Adrenal gland (tissue), 12 donors: Measurements from ENCODE around the gene HEATR5A. TPM values are rescaled to one million over a fixed set of nuclear protein-coding genes. Genes with fewer than 3 reads are reported as not detected.
"Not testable (repeated sequence)": the region's sequence is repeated elsewhere in the genome, so short reads cannot be mapped to it uniquely, and the experiment has no call there.

Experiments used
- DNase-seq, 7 donors: peaks; one replicate each; pipeline ENCODE4 v3.0.0-alpha.2; 2019 to 2020
- H3K27ac ChIP-seq, 5 donors: fragments of 200-600 bp; sonication (generic) in 4 of 5; 1 replicate in 3 of 5; 2 replicates in 2 of 5; pipeline versions ENCODE4 v1.5.1 to v1.8.0; 2016 to 2020; ENCODE audit warnings: mild to moderate bottlenecking in 1 of 5
- H3K27me3 ChIP-seq: fragments of 200-600 bp; 2 replicates; pipeline ENCODE4 v1.8.0; 2021
- H3K36me3 ChIP-seq, 2 donors: fragments of 200-600 bp; replicated peaks in 1 of 2; 1 replicate in 1 of 2; 2 replicates in 1 of 2; pipeline versions ENCODE4 v1.5.1 to v1.8.0; 2018 to 2022
- H3K4me1 ChIP-seq, 2 donors: fragments of 200-600 bp; replicated peaks in 1 of 2; 1 replicate in 1 of 2; 2 replicates in 1 of 2; pipeline versions ENCODE4 v1.5.1 to v1.8.0; 2018 to 2021
- H3K4me3 ChIP-seq, 4 donors: fragments of 200-600 bp; sonication (generic) in 3 of 4; one replicate each; pipeline ENCODE4 v1.5.1; 2016 to 2018
- H3K9me3 ChIP-seq, 3 donors: fragments of 200-600 bp; sonication (generic) in 1 of 3; replicated peaks in 1 of 3; 1 replicate in 2 of 3; 2 replicates in 1 of 3; pipeline versions ENCODE4 v1.5.1 to v1.8.0; 2016 to 2021
- POLR2A ChIP-seq, 2 donors: fragments of 450-650 bp; IDR thresholded peaks; one replicate each; pipeline ENCODE4 v1.6.1; 2017; ENCODE audit warnings: antibody characterized with exemption in 2 of 2, mild to moderate bottlenecking in 2 of 2, moderate library complexity in 1 of 2
- WGBS, 4 donors: extraction: QIAGEN DNeasy Blood & Tissue Kit in 2 of 4; methylation state at CpG; one replicate each; pipeline versions ENCODE4 v1.1.5 to v1.1.7; 2013 to 2017; 5-methylcytosine and 5-hydroxymethylcytosine counted together
- intact Hi-C, 2 donors: fragments of 100-400 bp; cut with DNase I; formaldehyde crosslinking; loops; one replicate each; pipeline versions ENCODE4 v1.14.1 to v1.15.0; 2022 to 2023
- polyA plus RNA-seq, 3 donors: library from polyadenylated mRNA; stranded (reverse); fragments of 200-250 nt in 2 of 3; fragments of 350-450 nt in 1 of 3; fragmentation: Illumina TruSeq in 1 of 3; extraction: RNeasy Lipid Tissue Mini Kit (QIAGEN cat#74804) in 1 of 3; gene quantifications; one replicate each; pipeline ENCODE4 v1.2.3, GENCODE V29; 2013 to 2014
- total RNA-seq, 9 donors: library from RNA; depleted of rRNA in 4 of 9; stranded (reverse); fragments of >200 nt in 4 of 9; fragments of 120-200 nt in 1 of 9; fragmentation: NEBNext Ultra II Directional in 1 of 9; extraction: Animal tissue kit (Norgen Biotek cat#: 25700) in 1 of 9; gene quantifications; one replicate each; pipeline versions ENCODE4 v1.1.0 to v1.2.4, GENCODE V29; 2013 to 2023
- TF ChIP-seq, protein P1 (sequence below), 6 experiments: fragments of 450-650 bp in 4 of 6; fragments of 200-600 bp in 2 of 6; sonication (generic) in 1 of 6; IDR thresholded peaks; 1 replicate in 5 of 6; 2 replicates in 1 of 6; pipeline versions ENCODE4 v1.5.1 to v1.8.0; 2016 to 2021; ENCODE audit warnings: antibody characterized with exemption in 6 of 6, mild to moderate bottlenecking in 2 of 6, moderate library complexity in 1 of 6
- donor health status: healthy with polysubstance abuse.
- donor health status: Bipolar disorder and iron deficiency.
- donor health status: DM: yes; HTN: yes; CAD: no.
- donor health status: DM: no; HTN: no; CAD: no.
- donor health status: DM: no; HTN: no; CAD: no.
- donor health status: DM: yes; HTN: yes; CAD: no.

HEATR5A gene
- total and polyA plus RNA-seq, 12 donors = 20.8 to 60.4 (median 40.1) TPM

DNA sequence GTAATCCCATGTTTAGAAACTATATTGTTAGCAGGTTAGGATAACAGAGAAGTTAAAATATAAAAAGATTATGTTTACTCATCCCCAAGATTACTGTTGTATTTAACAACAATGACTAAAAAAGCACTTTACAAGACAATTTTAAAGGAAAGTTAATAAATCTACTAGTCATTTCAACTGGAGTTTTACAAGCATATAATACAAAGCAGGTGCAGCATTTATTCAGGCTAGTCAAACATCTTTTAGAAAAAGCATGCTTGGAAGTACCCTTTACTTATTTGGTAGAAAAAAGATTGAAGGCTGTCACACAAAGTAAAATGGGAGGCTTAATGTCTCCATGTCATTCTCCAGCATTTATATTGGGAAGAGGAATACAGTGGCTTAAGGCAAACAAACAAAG lies 80.6 kb downstream of the HEATR5A start:
- no peak overlapping the region for H3K27ac ChIP-seq
- DNase-seq = no peak
- H3K4me3 ChIP-seq = no peak overlapping the region
- no peaks in the 10 kb centered on the region for H3K9me3 ChIP-seq
- no peaks in the 10 kb centered on the region for H3K27me3 ChIP-seq
- peaks cover 0 to 30% of the 10 kb centered on the region in 2 donors for H3K36me3 ChIP-seq
- TF ChIP-seq, protein P1, sequence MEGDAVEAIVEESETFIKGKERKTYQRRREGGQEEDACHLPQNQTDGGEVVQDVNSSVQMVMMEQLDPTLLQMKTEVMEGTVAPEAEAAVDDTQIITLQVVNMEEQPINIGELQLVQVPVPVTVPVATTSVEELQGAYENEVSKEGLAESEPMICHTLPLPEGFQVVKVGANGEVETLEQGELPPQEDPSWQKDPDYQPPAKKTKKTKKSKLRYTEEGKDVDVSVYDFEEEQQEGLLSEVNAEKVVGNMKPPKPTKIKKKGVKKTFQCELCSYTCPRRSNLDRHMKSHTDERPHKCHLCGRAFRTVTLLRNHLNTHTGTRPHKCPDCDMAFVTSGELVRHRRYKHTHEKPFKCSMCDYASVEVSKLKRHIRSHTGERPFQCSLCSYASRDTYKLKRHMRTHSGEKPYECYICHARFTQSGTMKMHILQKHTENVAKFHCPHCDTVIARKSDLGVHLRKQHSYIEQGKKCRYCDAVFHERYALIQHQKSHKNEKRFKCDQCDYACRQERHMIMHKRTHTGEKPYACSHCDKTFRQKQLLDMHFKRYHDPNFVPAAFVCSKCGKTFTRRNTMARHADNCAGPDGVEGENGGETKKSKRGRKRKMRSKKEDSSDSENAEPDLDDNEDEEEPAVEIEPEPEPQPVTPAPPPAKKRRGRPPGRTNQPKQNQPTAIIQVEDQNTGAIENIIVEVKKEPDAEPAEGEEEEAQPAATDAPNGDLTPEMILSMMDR (IDR thresholded peaks at IDR 0.05) = no peak
- TF ChIP-seq POLR2A (IDR thresholded peaks at IDR 0.05) = no peak
- H3K4me1 ChIP-seq = peaks cover 4 to 6% of the 10 kb centered on the region in 2 donors
- intact Hi-C loops = no loop called here

DNA sequence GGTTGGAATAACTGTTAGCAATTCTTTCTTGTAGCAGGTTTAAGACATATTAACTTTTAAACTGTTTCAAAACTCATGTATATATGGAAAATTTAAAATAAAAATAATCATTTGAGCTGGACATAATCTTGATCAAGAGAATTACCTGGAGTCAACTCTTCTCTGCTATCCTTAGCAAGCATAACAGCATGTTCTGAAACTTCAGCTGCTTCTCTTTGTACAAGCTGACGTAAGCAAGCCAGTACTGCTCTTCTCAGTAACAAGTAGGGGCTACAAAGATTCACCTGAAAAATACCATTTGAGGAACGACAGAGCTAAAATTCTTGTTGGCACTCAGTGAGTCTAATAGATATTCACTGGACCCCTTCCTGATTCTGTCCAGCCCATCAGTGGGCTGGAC lies 83.0 kb downstream of the HEATR5A start:
- 90 to 100% (median 93%) methylated on average over 2 of the region's 2 CpGs for WGBS, 4 donors
- H3K36me3 ChIP-seq = peaks cover 0 to 20% of the 10 kb centered on the region in 2 donors
- TF ChIP-seq, protein P1 (IDR thresholded peaks at IDR 0.05) = no peak
- no peak for TF ChIP-seq POLR2A (IDR thresholded peaks at IDR 0.05)

DNA sequence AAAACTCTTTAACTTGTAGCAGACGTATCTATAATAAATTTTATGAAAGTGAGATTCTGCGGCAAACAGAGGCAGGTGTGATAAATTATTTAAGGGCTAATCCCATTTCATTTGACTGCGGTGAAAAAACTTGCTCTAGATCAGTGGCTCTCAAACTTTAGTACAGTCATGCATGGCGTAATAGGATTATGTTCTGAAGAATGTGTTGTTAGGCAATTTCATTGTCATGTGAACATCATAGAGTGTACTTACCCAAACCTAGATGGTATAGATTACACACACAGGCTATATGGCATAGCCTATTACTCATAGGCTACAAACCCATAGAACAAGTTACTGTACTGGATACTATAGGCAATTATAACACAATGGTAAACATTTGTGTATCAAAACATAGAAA lies 83.7 kb downstream of the HEATR5A start:
- Histone ChIP-seq H3K27me3 (no peaks in the 10 kb centered on the region), H3K9me3 (no peaks in the 10 kb centered on the region), H3K27ac (no peak overlapping the region), H3K4me3 (no peak overlapping the region), H3K4me1 (peaks cover 8 to 9% of the 10 kb centered on the region in 2 donors), H3K36me3 (peaks cover 0 to 21% of the 10 kb centered on the region in 2 donors)
- no peak for TF ChIP-seq POLR2A (IDR thresholded peaks at IDR 0.05)
- TF ChIP-seq, protein P1 (IDR thresholded peaks at IDR 0.05) = no peak
- intact Hi-C loops = no loop called here
- 94 to 99% (median 95%) methylated on average over 4 of the region's 4 CpGs for WGBS, 4 donors
- DNase-seq = no peak

More for the DNA sequence above, 83.0 kb downstream of the HEATR5A start:
- intact Hi-C loops = no loop called here
- Histone ChIP-seq H3K27me3 (no peaks in the 10 kb centered on the region), H3K4me3 (no peak overlapping the region), H3K27ac (no peak overlapping the region), H3K4me1 (peaks cover 6 to 7% of the 10 kb centered on the region in 2 donors), H3K9me3 (no peaks in the 10 kb centered on the region)
- no peak for DNase-seq

DNA sequence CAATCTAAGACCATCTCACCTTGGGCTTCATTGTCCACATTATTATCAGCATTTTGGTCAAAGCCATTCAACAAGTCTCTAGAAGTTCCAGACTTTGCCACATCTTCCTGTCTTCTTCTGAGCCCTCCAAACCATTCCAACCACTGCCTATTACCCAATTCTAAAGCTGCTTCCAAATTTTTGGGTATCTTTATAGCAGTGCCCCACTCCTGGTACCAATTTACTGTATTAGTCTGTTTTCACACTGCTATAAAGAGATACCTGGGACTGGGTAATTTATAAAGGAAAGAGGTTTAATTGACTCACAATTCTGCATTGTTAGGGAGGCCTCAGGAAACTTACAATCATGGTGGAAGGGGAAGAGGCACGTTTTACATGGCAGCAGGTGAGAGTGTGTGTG lies 89.0 kb downstream of the HEATR5A start:
- H3K4me1 ChIP-seq, DNase-seq, H3K27me3 ChIP-seq, H3K9me3 ChIP-seq, intact Hi-C loops, H3K36me3 ChIP-seq, H3K4me3 ChIP-seq, H3K27ac ChIP-seq: not testable (repeated sequence)
- whole genome bisulfite sequencing, 4 donors = 88 to 100% (median 97%) methylated on average over 1 of the region's 1 CpG

DNA sequence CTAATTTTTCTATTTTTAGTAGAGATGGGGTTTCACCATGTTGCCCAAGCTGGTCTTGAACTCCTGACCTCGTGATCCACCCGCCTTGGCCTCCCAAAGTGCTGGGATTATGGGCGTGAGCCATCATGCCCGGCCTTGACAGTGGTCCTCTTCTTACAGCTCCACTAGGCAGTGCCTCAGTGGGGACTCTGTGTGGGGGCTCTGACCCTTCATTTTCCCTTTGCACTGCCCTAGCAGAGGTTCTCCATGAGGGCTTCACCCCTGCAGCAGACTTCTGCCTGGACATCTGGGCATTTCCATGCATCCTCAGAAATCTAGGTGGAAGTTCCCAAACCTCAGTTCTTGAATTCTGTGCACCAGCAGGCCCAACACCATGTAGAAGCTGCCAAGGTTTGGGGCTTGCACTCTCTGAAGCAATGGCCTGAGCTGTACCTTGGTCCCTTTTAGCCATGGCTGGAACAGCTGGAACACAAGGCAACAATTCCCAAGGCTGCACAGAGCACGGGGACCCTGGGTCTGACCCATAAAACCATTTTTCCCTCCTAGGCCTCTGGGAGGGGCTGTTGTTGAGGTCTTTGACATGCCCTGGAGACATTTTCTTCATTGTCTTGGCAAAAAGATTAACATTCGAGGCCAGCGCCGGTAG lies 90.4 kb downstream of the HEATR5A start:
- DNase-seq, H3K36me3 ChIP-seq, H3K4me1 ChIP-seq, intact Hi-C loops, H3K9me3 ChIP-seq, H3K27ac ChIP-seq, H3K27me3 ChIP-seq, H3K4me3 ChIP-seq: not testable (repeated sequence)
- 97 to 100% (median 98%) methylated on average over 7 to 8 of the region's 8 CpGs for WGBS, 4 donors
